Gastroesophageal sphincter (tissue), 3 donors: ENCODE data around the gene RNU11.

ENCODE experiments used
- EP300 ChIP-seq: sonication (generic); formaldehyde crosslinking; IDR thresholded peaks from one replicate; pipeline ENCODE4 v1.6.1; 2017; ENCODE audit warnings: antibody characterized with exemption, mild to moderate bottlenecking
- POLR2A ChIP-seq, 2 donors: fragments of 450-650 bp; IDR thresholded peaks; one replicate each; pipeline ENCODE4 v1.6.1; 2017; ENCODE audit warnings: antibody characterized with exemption in 2 of 2, mild to moderate bottlenecking in 2 of 2, moderate library complexity in 1 of 2
- POLR2AphosphoS5 ChIP-seq: sonication (generic); formaldehyde crosslinking; IDR thresholded peaks from one replicate; pipeline ENCODE4 v1.6.1; 2017; ENCODE audit warnings: antibody characterized with exemption
- TF ChIP-seq, protein P1 (sequence below), 4 experiments: fragments of 200-600 bp in 2 of 4; fragments of 450-650 bp in 2 of 4; sonication (generic) in 1 of 4; IDR thresholded peaks; one replicate each; pipeline ENCODE4 v1.5.1; 2017 to 2019; ENCODE audit warnings: antibody characterized with exemption in 4 of 4, mild to moderate bottlenecking in 2 of 4, moderate library complexity in 2 of 4

- TF ChIP-seq, protein P1, sequence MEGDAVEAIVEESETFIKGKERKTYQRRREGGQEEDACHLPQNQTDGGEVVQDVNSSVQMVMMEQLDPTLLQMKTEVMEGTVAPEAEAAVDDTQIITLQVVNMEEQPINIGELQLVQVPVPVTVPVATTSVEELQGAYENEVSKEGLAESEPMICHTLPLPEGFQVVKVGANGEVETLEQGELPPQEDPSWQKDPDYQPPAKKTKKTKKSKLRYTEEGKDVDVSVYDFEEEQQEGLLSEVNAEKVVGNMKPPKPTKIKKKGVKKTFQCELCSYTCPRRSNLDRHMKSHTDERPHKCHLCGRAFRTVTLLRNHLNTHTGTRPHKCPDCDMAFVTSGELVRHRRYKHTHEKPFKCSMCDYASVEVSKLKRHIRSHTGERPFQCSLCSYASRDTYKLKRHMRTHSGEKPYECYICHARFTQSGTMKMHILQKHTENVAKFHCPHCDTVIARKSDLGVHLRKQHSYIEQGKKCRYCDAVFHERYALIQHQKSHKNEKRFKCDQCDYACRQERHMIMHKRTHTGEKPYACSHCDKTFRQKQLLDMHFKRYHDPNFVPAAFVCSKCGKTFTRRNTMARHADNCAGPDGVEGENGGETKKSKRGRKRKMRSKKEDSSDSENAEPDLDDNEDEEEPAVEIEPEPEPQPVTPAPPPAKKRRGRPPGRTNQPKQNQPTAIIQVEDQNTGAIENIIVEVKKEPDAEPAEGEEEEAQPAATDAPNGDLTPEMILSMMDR (IDR thresholded peaks at IDR 0.05) = no peak
- TF ChIP-seq POLR2AphosphoS5 (no peak), POLR2A (IDR thresholded peaks at IDR 0.05) (no peak), EP300 (no peak)
Measured at GRCh38 chr1:28666806-28667205, 18.4 kb downstream of the RNU11 start.
